Dendritic cell treated with granulocyte-macrophage colony-stimulating factor and Interleukin-4, amounts not matched to agents 40 ng/mL and 50 ng/mL, for 4 days (primary cell): Measurements from ENCODE around the gene LAMTOR1.

Source experiments
- H3K27ac Mint-ChIP-seq: one replicate; pipeline ENCODE4 v1.8.0; 2022; ENCODE audit warnings: mild to moderate bottlenecking, mixed read lengths
- H3K27me3 Mint-ChIP-seq: one replicate; pipeline ENCODE4 v1.8.0; 2022; ENCODE audit warnings: mild to moderate bottlenecking, mixed read lengths
- H3K36me3 Mint-ChIP-seq: one replicate; pipeline ENCODE4 v1.8.0; 2022; ENCODE audit warnings: low read depth, mixed read lengths
- H3K4me1 Mint-ChIP-seq: one replicate; pipeline ENCODE4 v1.8.0; 2022; ENCODE audit warnings: low read depth, mixed read lengths
- H3K4me3 Mint-ChIP-seq: one replicate; pipeline ENCODE4 v1.8.0; 2022; ENCODE audit warnings: mild to moderate bottlenecking, moderate library complexity, mixed read lengths
- H3K9me3 Mint-ChIP-seq: one replicate; pipeline ENCODE4 v1.8.0; 2022; ENCODE audit warnings: mixed read lengths
- intact Hi-C: fragments of 100-400 bp; cut with micrococcal nuclease; formaldehyde crosslinking; loops from one replicate; pipeline ENCODE4 v1.15.0; 2022

LAMTOR1 gene

GRCh38 chr11:72067266-72067665 lies 35.8 kb downstream of the LAMTOR1 start:
- intact Hi-C loops = no loop called here
- H3K4me1 Mint-ChIP-seq = peaks cover 60% of the 10 kb centered on the region

DNA sequence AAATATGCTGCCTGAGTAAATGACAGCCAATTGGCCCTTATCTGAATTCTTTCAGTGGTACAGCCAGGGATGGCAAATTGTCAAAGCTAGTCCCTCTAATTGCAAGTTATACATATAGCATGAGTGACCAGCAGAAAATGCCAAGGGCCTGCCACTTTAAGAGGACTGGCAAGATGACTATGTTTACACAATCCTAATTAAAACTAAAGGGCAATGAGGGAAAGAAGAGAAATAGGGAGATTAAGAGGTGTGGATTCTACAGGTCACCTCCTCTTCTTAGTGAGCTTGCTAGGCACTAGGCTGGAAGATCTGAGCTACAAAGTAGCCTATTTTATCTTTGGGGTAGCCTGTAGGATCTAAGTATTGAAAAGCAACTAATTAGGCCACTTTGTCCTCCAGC lies 36.2 kb downstream of the LAMTOR1 start:
- H3K4me1 Mint-ChIP-seq = peaks cover 60% of the 10 kb centered on the region
- intact Hi-C loops = no loop called here
- no peaks in the 10 kb centered on the region for H3K9me3 Mint-ChIP-seq
- H3K4me3 Mint-ChIP-seq = no peak overlapping the region
- no peak overlapping the region for H3K27ac Mint-ChIP-seq
- H3K27me3 Mint-ChIP-seq = no peaks in the 10 kb centered on the region
- peaks cover 48% of the 10 kb centered on the region for H3K36me3 Mint-ChIP-seq

More at GRCh38 chr11:72067266-72067665, 35.8 kb downstream of the LAMTOR1 start:
- no peak overlapping the region for H3K27ac Mint-ChIP-seq
- no peaks in the 10 kb centered on the region for H3K27me3 Mint-ChIP-seq
- no peaks in the 10 kb centered on the region for H3K9me3 Mint-ChIP-seq
- H3K4me3 Mint-ChIP-seq = no peak overlapping the region
- peaks cover 44% of the 10 kb centered on the region for H3K36me3 Mint-ChIP-seq

GRCh38 chr11:72061739-72062396 lies 41.2 kb downstream of the LAMTOR1 start:
- H3K4me1 Mint-ChIP-seq = peaks cover 19% of the 10 kb centered on the region
- H3K36me3 Mint-ChIP-seq = peaks cover 68% of the 10 kb centered on the region
- intact Hi-C loops = no loop called here
- peak overlapping the region; percentile 57 for H3K27ac Mint-ChIP-seq
- H3K9me3 Mint-ChIP-seq = no peaks in the 10 kb centered on the region
- H3K27me3 Mint-ChIP-seq = no peaks in the 10 kb centered on the region
- no peak overlapping the region for H3K4me3 Mint-ChIP-seq

DNA sequence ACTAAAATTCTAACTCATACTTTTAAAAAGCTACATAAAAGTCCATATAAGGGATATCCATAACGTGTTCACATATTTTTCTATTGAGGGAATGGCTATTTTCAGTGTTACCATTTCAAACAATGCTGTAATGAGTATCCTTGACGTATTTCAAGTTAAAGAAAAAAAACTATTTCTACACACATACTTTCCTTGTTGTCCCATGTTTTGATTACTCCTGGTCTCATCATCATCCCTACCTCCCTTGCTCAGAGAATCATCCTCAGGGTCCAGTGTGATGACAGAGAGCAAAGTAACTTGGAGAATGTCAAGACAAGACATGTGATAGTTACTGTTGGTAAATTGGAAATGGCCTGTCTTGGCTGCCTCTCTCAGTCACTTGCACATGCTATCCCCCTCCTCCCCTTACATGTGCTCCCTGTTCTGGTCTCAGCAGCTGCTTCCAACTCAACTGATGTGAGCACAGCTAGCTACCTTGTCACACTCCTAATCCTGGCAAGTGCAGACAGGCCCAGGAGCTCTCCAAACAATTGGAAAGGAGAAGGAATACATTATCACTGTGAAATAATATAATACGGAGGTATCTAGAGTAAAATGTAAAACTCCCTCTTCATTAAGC lies 44.6 kb downstream of the LAMTOR1 start:
- Mint-ChIP-seq H3K4me3 (no peak overlapping the region), H3K4me1 (peaks cover 11% of the 10 kb centered on the region), H3K9me3 (no peaks in the 10 kb centered on the region), H3K36me3 (peaks cover 78% of the 10 kb centered on the region), H3K27ac (no peak overlapping the region), H3K27me3 (no peaks in the 10 kb centered on the region)
- intact Hi-C loops = no loop called here

GRCh38 chr11:72048766-72049460 lies 54.2 kb downstream of the LAMTOR1 start:
- no peak overlapping the region for H3K4me3 Mint-ChIP-seq
- peaks cover 7% of the 10 kb centered on the region for H3K4me1 Mint-ChIP-seq
- intact Hi-C loops = no loop called here
- H3K27ac Mint-ChIP-seq = no peak overlapping the region
- H3K9me3 Mint-ChIP-seq = no peaks in the 10 kb centered on the region
- no peaks in the 10 kb centered on the region for H3K27me3 Mint-ChIP-seq
- peaks cover 81% of the 10 kb centered on the region for H3K36me3 Mint-ChIP-seq
